Activated T-cell treated with anti-CD3 and anti-CD28 coated beads, Interleukin-2, amount 50 U/mL, for 24 hours (primary cell): ENCODE results near the gene ZNF382.
A peak's percentile ranks its signal among the peaks of the same experiment; 100 is the strongest.
"Not testable (repeated sequence)": the region's sequence is repeated elsewhere in the genome, so short reads cannot be mapped to it uniquely, and the experiment has no call there.

Experiments
- DNase-seq: peaks from one replicate; pipeline ENCODE4 v3.0.0-alpha.2; 2020
- H3K27ac Mint-ChIP-seq: 2 replicates; pipeline ENCODE4 v1.8.0; 2020; ENCODE audit warnings: mild to moderate bottlenecking, mixed read lengths
- H3K27me3 Mint-ChIP-seq: 2 replicates; pipeline ENCODE4 v1.8.0; 2020; ENCODE audit warnings: mixed read lengths
- H3K36me3 Mint-ChIP-seq: 2 replicates; pipeline ENCODE4 v1.8.0; 2020; ENCODE audit warnings: low read depth, mixed read lengths
- H3K4me1 Mint-ChIP-seq: 2 replicates; pipeline ENCODE4 v1.8.0; 2020; ENCODE audit warnings: low read depth, mixed read lengths
- H3K4me3 Mint-ChIP-seq: 2 replicates; pipeline ENCODE4 v1.8.0; 2020; ENCODE audit warnings: mild to moderate bottlenecking, moderate library complexity, mixed read lengths
- H3K9me3 Mint-ChIP-seq: 2 replicates; pipeline ENCODE4 v1.8.0; 2020; ENCODE audit warnings: mixed read lengths

ZNF382 gene

DNA sequence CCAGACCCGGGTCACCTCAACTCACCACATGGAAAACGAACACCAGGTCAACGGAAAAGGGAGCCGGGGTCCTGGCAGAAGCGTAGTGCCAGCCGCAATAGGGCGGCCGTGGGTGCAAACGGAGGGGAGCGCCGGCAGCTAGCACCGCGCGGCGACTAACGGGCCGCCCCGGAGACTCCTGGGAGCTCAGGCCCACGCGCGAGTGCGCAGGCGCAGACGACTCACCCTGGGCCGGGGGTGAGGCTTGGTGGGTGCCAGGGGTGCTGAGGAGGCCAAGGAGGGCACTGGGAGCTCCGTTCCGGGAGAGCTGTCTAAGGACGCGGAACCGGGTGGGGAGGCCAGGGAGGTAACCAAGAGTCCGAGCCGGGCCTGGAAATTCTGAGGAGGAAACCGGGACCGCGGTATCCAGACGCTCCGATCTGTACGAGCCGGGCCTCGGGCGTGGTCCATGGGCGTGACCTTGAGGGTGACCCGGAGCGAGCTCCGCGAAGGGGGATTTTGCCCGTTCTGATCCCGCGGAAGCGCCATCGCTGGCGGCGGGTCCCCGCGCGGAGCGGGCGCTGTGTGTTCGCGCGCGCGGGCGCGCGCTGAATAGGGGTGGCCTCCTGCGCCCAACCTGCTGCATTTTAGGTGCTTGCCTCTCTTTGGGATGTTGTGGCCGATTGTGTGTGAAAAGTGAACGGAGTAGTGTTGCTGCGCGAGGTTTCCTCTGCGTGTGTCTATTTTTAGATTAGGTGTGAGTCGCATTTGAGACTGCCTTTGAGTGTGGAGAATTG, at the start of gene ZNF382:
Gene ZNF382 (plus strand): TSS at position 213 of the 776 bp plus-strand sequence. CDS start 4,602 bp downstream, outside the sequence.
- H3K27ac Mint-ChIP-seq: peak within 1 kb of the TSS; percentile 97
- no peaks in the 10 kb centered on the region for H3K27me3 Mint-ChIP-seq
- H3K9me3 Mint-ChIP-seq: peaks cover 32% of the 10 kb centered on the region
- peaks cover 27% of the 10 kb centered on the region for H3K4me1 Mint-ChIP-seq
- peak; percentile 93 for DNase-seq
- peaks cover 75% of the 10 kb centered on the region for H3K36me3 Mint-ChIP-seq
- H3K4me3 Mint-ChIP-seq: peak within 1 kb of the TSS; percentile 95

GRCh38 chr19:36564391-36564790, 40.7 kb upstream of the ZNF382 start:
- Mint-ChIP-seq H3K9me3 (peaks cover 58% of the 10 kb centered on the region), H3K4me3 (no peak overlapping the region), H3K27me3 (no peaks in the 10 kb centered on the region), H3K27ac (no peak overlapping the region), H3K4me1 (peaks cover 30% of the 10 kb centered on the region), H3K36me3 (peaks cover 99% of the 10 kb centered on the region)
- no peak for DNase-seq

DNA sequence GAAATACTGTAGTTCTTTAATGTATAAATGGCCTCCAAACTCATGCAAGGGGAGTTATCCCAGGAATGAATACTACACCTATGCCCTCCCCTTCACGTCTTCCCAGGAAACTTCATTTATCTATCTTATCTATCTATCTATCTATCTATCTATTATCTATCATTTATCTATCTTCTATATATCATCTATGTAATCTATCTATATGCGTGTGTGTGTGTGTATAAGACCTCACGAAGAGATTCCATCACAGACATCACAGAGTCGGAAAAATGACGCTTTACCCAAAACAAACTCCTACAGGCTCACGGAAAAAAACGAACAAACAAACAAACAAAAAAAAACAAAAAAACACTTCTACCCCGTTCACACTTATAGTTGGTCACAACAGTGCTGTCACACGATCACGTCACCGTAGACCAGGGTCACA, 32.5 kb upstream of the ZNF382 start:
- H3K4me1 Mint-ChIP-seq: peaks cover 42% of the 10 kb centered on the region
- peak overlapping the region; percentile 96 for H3K4me3 Mint-ChIP-seq
- peak overlapping the region; percentile 94 for H3K27ac Mint-ChIP-seq
- H3K36me3 Mint-ChIP-seq: peaks cover 93% of the 10 kb centered on the region
- H3K27me3 Mint-ChIP-seq: no peaks in the 10 kb centered on the region
- H3K9me3 Mint-ChIP-seq: peaks cover 50% of the 10 kb centered on the region
- DNase-seq: no peak

- Mint-ChIP-seq H3K9me3 (peaks cover 44% of the 10 kb centered on the region), H3K36me3 (peaks cover 92% of the 10 kb centered on the region), H3K27ac (peak within 1 kb of the TSS; percentile 94), H3K4me3 (peak within 1 kb of the TSS; percentile 96), H3K4me1 (peaks cover 38% of the 10 kb centered on the region), H3K27me3 (no peaks in the 10 kb centered on the region)
- peak; percentile 89 for DNase-seq
These were observed 31.9 kb upstream of the ZNF382 start, which contains the start of gene ZNF529 for GRCh38 chr19:36573020-36573894. Gene ZNF529, minus strand, starts transcription at chr19:36573292. Its CDS starts 946 bp downstream, at chr19:36572346.

- peak overlapping the region; percentile 96 for H3K4me3 Mint-ChIP-seq
- H3K9me3 Mint-ChIP-seq: peaks cover 39% of the 10 kb centered on the region
- peaks cover 34% of the 10 kb centered on the region for H3K4me1 Mint-ChIP-seq
- peak overlapping the region; percentile 94 for H3K27ac Mint-ChIP-seq
- no peak for DNase-seq
- H3K36me3 Mint-ChIP-seq: peaks cover 92% of the 10 kb centered on the region
- no peaks in the 10 kb centered on the region for H3K27me3 Mint-ChIP-seq
These were observed 31.0 kb upstream of the ZNF382 start for GRCh38 chr19:36573895-36574720.

DNA sequence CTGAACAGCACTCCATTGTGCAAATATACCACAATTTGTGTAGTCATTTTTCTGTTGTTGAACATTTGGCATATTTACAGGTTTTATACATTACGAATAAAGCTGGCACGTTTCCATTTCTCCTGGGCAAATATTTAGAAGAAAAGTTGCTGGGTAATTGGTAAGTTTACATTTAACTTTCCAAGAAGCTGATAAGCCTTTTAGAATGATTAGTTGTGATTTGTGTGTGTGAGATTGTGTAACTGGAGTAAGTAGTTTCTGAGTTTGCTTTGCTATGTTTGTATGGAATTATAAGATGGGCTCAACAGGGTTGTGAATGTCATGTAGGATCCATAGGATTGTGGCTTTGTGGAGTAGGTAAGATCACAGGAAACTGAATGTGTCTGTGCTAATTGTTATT, 30.4 kb upstream of the ZNF382 start:
- Mint-ChIP-seq H3K27ac (peak overlapping the region; percentile 94), H3K4me3 (peak overlapping the region; percentile 96), H3K36me3 (peaks cover 92% of the 10 kb centered on the region), H3K27me3 (no peaks in the 10 kb centered on the region), H3K9me3 (peaks cover 39% of the 10 kb centered on the region), H3K4me1 (peaks cover 32% of the 10 kb centered on the region)
- DNase-seq: no peak

GRCh38 chr19:36577271-36577996, 27.7 kb upstream of the ZNF382 start:
- no peak for DNase-seq
- H3K4me3 Mint-ChIP-seq: no peak overlapping the region

GRCh38 chr19:36579255-36579654, 25.9 kb upstream of the ZNF382 start:
- Mint-ChIP-seq H3K27ac (no peak overlapping the region), H3K9me3 (peaks cover 41% of the 10 kb centered on the region), H3K36me3 (peaks cover 94% of the 10 kb centered on the region), H3K4me3 (no peak overlapping the region), H3K27me3 (no peaks in the 10 kb centered on the region), H3K4me1 (peaks cover 8% of the 10 kb centered on the region)
- DNase-seq: no peak

More at GRCh38 chr19:36577271-36577996, 27.7 kb upstream of the ZNF382 start:
- peaks cover 94% of the 10 kb centered on the region for H3K36me3 Mint-ChIP-seq
- peaks cover 43% of the 10 kb centered on the region for H3K9me3 Mint-ChIP-seq
- no peaks in the 10 kb centered on the region for H3K27me3 Mint-ChIP-seq
- peaks cover 22% of the 10 kb centered on the region for H3K4me1 Mint-ChIP-seq
- no peak overlapping the region for H3K27ac Mint-ChIP-seq

DNA sequence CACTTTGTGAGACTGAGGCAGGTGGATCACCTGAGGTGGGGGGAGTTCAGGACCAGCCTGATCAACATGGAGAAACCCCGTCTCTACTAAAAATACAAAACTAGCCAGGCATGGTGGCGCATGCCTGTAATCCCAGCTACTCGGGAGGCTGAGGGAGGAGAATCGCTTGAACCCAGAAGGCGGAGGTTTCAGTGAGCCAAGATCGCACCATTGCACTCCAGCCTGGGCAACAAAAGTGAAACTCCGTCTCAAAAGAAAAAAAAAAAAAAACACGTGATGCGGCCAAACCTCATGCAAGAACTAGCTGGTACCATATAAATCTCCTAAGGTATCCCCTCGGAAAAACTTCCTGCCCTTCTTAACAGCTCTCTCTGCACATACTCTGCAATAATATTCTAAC, 2.4 kb upstream of the ZNF382 start:
- not testable (repeated sequence) for DNase-seq, H3K4me3 Mint-ChIP-seq, H3K27ac Mint-ChIP-seq, H3K27me3 Mint-ChIP-seq
- Mint-ChIP-seq H3K4me1 (peaks cover 27% of the 10 kb centered on the region), H3K9me3 (peaks cover 27% of the 10 kb centered on the region), H3K36me3 (peaks cover 70% of the 10 kb centered on the region)

GRCh38 chr19:36604656-36605100, 435 bp upstream of the ZNF382 start:
- Mint-ChIP-seq H3K4me3 (peak overlapping the region; percentile 95), H3K36me3 (peaks cover 73% of the 10 kb centered on the region), H3K9me3 (peaks cover 32% of the 10 kb centered on the region), H3K27ac (peak overlapping the region; percentile 97), H3K4me1 (peaks cover 27% of the 10 kb centered on the region), H3K27me3 (no peaks in the 10 kb centered on the region)
- DNase-seq: peak; percentile 90

- Mint-ChIP-seq H3K27ac (peak overlapping the region; percentile 97), H3K36me3 (peaks cover 77% of the 10 kb centered on the region), H3K9me3 (peaks cover 32% of the 10 kb centered on the region), H3K4me3 (peak overlapping the region; percentile 95), H3K27me3 (no peaks in the 10 kb centered on the region), H3K4me1 (peaks cover 27% of the 10 kb centered on the region)
- no peak for DNase-seq
These were observed 865 bp downstream of the ZNF382 start for GRCh38 chr19:36605877-36606478.

DNA sequence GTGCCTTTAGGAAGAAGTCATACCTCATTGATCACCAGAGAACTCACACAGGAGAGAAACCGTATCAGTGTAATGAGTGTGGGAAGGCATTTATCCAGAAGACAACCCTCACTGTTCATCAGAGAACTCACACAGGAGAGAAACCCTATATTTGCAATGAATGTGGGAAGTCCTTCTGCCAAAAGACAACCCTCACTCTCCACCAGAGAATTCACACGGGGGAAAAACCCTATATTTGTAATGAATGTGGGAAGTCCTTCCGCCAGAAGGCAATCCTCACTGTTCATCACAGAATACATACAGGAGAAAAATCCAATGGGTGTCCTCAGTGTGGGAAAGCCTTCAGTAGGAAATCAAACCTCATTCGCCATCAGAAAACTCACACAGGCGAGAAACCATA, 21.9 kb downstream of the ZNF382 start:
- H3K27ac Mint-ChIP-seq: no peak overlapping the region

GRCh38 chr19:36635342-36635741, 30.2 kb downstream of the ZNF382 start:
- Mint-ChIP-seq H3K4me3 (no peak overlapping the region), H3K36me3 (peaks cover 86% of the 10 kb centered on the region), H3K4me1 (no peaks in the 10 kb centered on the region), H3K27me3 (no peaks in the 10 kb centered on the region), H3K9me3 (peaks cover 64% of the 10 kb centered on the region), H3K27ac (no peak overlapping the region)
- DNase-seq: no peak

More for the DNA sequence above, 21.9 kb downstream of the ZNF382 start:
- Mint-ChIP-seq H3K27me3 (no peaks in the 10 kb centered on the region), H3K4me1 (no peaks in the 10 kb centered on the region), H3K4me3 (no peak overlapping the region), H3K9me3 (peaks cover 65% of the 10 kb centered on the region), H3K36me3 (peaks cover 87% of the 10 kb centered on the region)
- DNase-seq: no peak
